ENCODE measurements around the gene DPP10.

DNA sequence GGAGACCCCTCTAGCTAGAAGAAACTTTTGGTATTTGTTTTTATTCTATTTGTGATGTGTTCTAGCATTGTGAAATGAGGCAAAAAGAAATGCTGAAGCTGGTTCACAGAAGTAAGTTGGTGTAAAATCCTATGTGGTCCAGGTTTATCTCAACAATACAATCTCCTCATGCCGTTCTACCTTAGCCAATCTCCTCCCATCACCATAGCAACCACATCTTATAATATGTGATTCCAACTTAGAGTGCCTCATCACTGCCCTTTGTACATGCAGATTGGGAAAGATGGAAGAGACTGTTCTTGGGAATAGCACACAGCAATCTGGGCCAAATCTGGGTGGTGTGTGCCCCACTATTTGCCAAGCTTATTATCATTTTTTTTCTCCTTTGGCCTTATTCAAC lies 30.3 kb downstream of the DPP10 start:
- TF ChIP-seq CTCF (IDR thresholded peaks at IDR 0.05 in 8 of 11, conservative IDR thresholded peaks at IDR 0.05 in 3 of 11): no peak
- no peak for TF ChIP-seq POLR2A (IDR thresholded peaks at IDR 0.05)
